K562 (cell line): ENCODE data around the gene LRPAP1. TPM values are rescaled to one million over a fixed set of nuclear protein-coding genes. Genes with fewer than 3 reads are reported as not detected.

Experiments
- ATAC-seq: fragments of 200-7000 bp; cut with Tn5 transposase; 3 replicates; pipeline ENCODE4 v1.9.1; 2020; ENCODE audit warnings: moderate library complexity
- BruUV-seq: library from RNA; stranded (reverse); fragments of 400-500 nt; replicated peaks from 2 replicates; lab custom pipeline; 2021; lab: Mats Ljungman, UMichigan
- CTCF ChIA-PET: fragments of 300-600 bp; formaldehyde crosslinking; extraction: SDS; loops from one replicate; lab custom pipeline; 2021; ENCODE audit warnings: low intra/inter-chr PET ratio; lab: Yijun Ruan, JAX
- POLR2A ChIA-PET: fragments of 300-600, 350-650 bp; sonication (Branson Sonifier 250); formaldehyde crosslinking; extraction: SDS; loops from one replicate; lab custom pipeline; 2021; ENCODE audit warnings: antibody characterized with exemption, inconsistent platforms; lab: Yijun Ruan, JAX
- DNase-seq, 4 experiments: peaks; one replicate each; pipeline versions ENCODE4 v3.0.0 to v3.0.0-alpha.2; 2011 to 2018; ENCODE audit warnings: low spot score in 3 of 4, mixed read lengths in 3 of 4; ENCODE audit errors: extremely low read depth in 1 of 4
- FAIRE-seq: peaks from 2 replicates; lab custom pipeline; 2011; peaks lifted over from hg19 to GRCh38; lab: Jason Lieb, UNC
- H2AFZ ChIP-seq: 2 replicates; pipeline ENCODE4 v1.6.0; 2011; ENCODE audit warnings: low read depth, low read length, control low read depth, inconsistent platforms
- H3K27ac ChIP-seq: fragments of 200-600 bp; 3 replicates; pipeline ENCODE4 v1.8.0; 2011; ENCODE audit warnings: low read depth, mild to moderate bottlenecking, control low read depth, inconsistent platforms, low read length, moderate library complexity, mixed read lengths; ENCODE audit errors: extremely low read depth
- H3K27me3 ChIP-seq, 2 experiments: fragments of 300-600 bp in 1 of 2; 2 replicates in 1 of 2; 3 replicates in 1 of 2; pipeline versions ENCODE4 v1.6.0 to v1.8.0; 2011; ENCODE audit warnings: inconsistent platforms in 2 of 2, low read length in 2 of 2, mild to moderate bottlenecking in 1 of 2, mixed read lengths in 1 of 2, moderate library complexity in 1 of 2; ENCODE audit not compliant: control insufficient read depth in 2 of 2, insufficient read depth in 2 of 2
- H3K36me3 ChIP-seq: fragments of 300-600 bp; 3 replicates; pipeline ENCODE4 v1.8.0; 2011; ENCODE audit warnings: mild to moderate bottlenecking, low read length, inconsistent platforms; ENCODE audit not compliant: control insufficient read depth, insufficient read depth
- H3K4me1 ChIP-seq, 2 experiments: fragments of 200-600 bp in 1 of 2; replicated peaks in 1 of 2; 2 replicates in 1 of 2; 3 replicates in 1 of 2; pipeline versions ENCODE4 v1.5.1 to v1.8.0; 2011; ENCODE audit warnings: inconsistent platforms in 2 of 2, low read length in 2 of 2, mild to moderate bottlenecking in 1 of 2, mixed read lengths in 1 of 2, moderate library complexity in 1 of 2; ENCODE audit not compliant: control insufficient read depth in 2 of 2, insufficient read depth in 2 of 2
- H3K4me2 ChIP-seq: 2 replicates; pipeline ENCODE4 v1.6.1; 2011; ENCODE audit warnings: low read length, control low read depth, inconsistent platforms, mixed read lengths; ENCODE audit not compliant: insufficient read depth
- H3K4me3 ChIP-seq: fragments of 200-600 bp; sonication (generic), shearing (Covaris generic); 2 replicates; pipeline ENCODE4 v1.5.1; 2016; ENCODE audit warnings: control low read depth, inconsistent platforms
- H3K79me2 ChIP-seq: fragments of 200-600 bp; 3 replicates; pipeline ENCODE4 v1.8.0; 2011; ENCODE audit warnings: low read length, inconsistent platforms; ENCODE audit not compliant: control insufficient read depth, insufficient read depth
- H3K9ac ChIP-seq, 2 experiments: 2 replicates each; pipeline versions ENCODE4 v1.6.0 to v1.6.1; 2011; ENCODE audit warnings: low read depth in 2 of 2, low read length in 2 of 2, control low read depth in 1 of 2, inconsistent platforms in 1 of 2, mild to moderate bottlenecking in 1 of 2, mixed read lengths in 1 of 2; ENCODE audit not compliant: insufficient read depth in 1 of 2
- H3K9me1 ChIP-seq: one replicate; pipeline ENCODE4 v1.6.0; 2011; ENCODE audit warnings: inconsistent platforms, mild to moderate bottlenecking, low read length, moderate library complexity; ENCODE audit not compliant: control insufficient read depth, insufficient read depth
- H3K9me3 ChIP-seq: replicated peaks from 2 replicates; pipeline ENCODE4 v1.5.1; 2011; ENCODE audit warnings: low read depth, low read length, inconsistent platforms; ENCODE audit not compliant: control insufficient read depth, insufficient read depth
- H4K20me1 ChIP-seq: replicated peaks from 2 replicates; pipeline ENCODE4 v1.6.1; 2011; ENCODE audit warnings: low read length, inconsistent platforms, mixed read lengths; ENCODE audit not compliant: control insufficient read depth, insufficient read depth
- C11orf30 ChIP-seq: fragments of 450-650 bp; IDR thresholded peaks from 2 replicates; pipeline ENCODE4 v1.6.1; 2016; ENCODE audit warnings: low read depth, mild to moderate bottlenecking
- POLR2G ChIP-seq: fragments of 200-400 bp; formaldehyde crosslinking; IDR thresholded peaks from 2 replicates; pipeline ENCODE4 v1.6.1; 2017; ENCODE audit warnings: low read depth, mild to moderate bottlenecking, antibody characterized with exemption, low read length, moderate library complexity
- WGBS: fragments of 100-300 bp; shearing (Covaris generic); methylation state at CpG from one replicate; pipeline ENCODE4 v1.1.6; 2016; ENCODE audit warnings: low coverage, mixed read lengths; ENCODE audit not compliant: insufficient coverage; ENCODE audit errors: missing lambda C conversion rate; 5-methylcytosine and 5-hydroxymethylcytosine counted together
- in situ Hi-C: fragments of 300-500 bp; cut with MboI; formaldehyde crosslinking; loops from 4 replicates; pipeline ENCODE4 v1.15.0; 2018; ENCODE audit warnings: inconsistent platforms, mixed read lengths
- intact Hi-C: fragments of 100-400 bp; cut with micrococcal nuclease; formaldehyde crosslinking; loops from 2 replicates; pipeline ENCODE4 v1.14.2; 2022
- polyA plus RNA-seq, 8 experiments: library from polyadenylated mRNA; depleted of rRNA in 4 of 8; stranded (reverse) in 5 of 8; unstranded in 3 of 8; fragments of >200 nt; fragmentation: Nextera tagmentation in 2 of 8; fragmentation: Illumina TruSeq in 1 of 8; extraction: Ambion mirVana in 2 of 8; extraction: Trizol in 1 of 8; gene quantifications; 2 replicates each; pipeline versions ENCODE4 v1.2.1 to v1.2.3, GENCODE V29; 2011 to 2014; ENCODE audit warnings: inconsistent platforms in 1 of 8, missing spikeins in 1 of 8
- total RNA-seq, 7 experiments: library from RNA; depleted of rRNA in 6 of 7; stranded (reverse); fragments of >200 nt in 6 of 7; fragmentation: Illumina TruSeq in 2 of 7; extraction: Trizol in 2 of 7; gene quantifications; 2 replicates each; pipeline versions ENCODE4 v1.2.1 to v1.2.3, GENCODE V29; 2011 to 2021; ENCODE audit warnings: low replicate concordance in 1 of 7

Gene LRPAP1
- total and polyA plus RNA-seq, 9 of the 15 experiments (the other 6 are each of a cell fraction or from before 2014, with no cell fraction given) = 1.1 to 75.5 (median 41.8) TPM

- H3K4me1 ChIP-seq = peaks cover 0 to 59% of the 10 kb centered on the region in 2 experiments; a peak in 2 of 5 replicates
- no peaks in the 10 kb centered on the region for H3K9me1 ChIP-seq
- TF ChIP-seq C11orf30 (no peak), POLR2G (peak; percentile 42)
- TF ChIP-seq, all 486 proteins: peak for 1
- DNase-seq (no peak), FAIRE-seq (no peak), ATAC-seq (peak; percentile 58)
- in situ Hi-C loops = no loop called here
- Histone ChIP-seq H3K27ac (no peak overlapping the region), H3K79me2 (no peaks in the 10 kb centered on the region), H3K4me2 (no peak overlapping the region), H2AFZ (no peak overlapping the region), H3K27me3 (peaks cover 17 to 64% of the 10 kb centered on the region in 2 experiments), H4K20me1 (peaks cover 30% of the 10 kb centered on the region; the same call in 1 of the 2 replicates), H3K9me3 (no peaks in the 10 kb centered on the region), H3K36me3 (no peaks in the 10 kb centered on the region), H3K4me3 (no peak overlapping the region), H3K9ac (no peak overlapping the region; a peak in 1 of 4 replicates)
- intact Hi-C loops = no loop called here
- BruUV-seq = no TSS peak
- WGBS = 8% methylated on average over 15 of the region's 20 CpGs
- ChIA-PET CTCF (no interaction called here), POLR2A (interaction anchor here (0.6 to 0.7 kb wide), 2 partner anchors 12 to 193 kb away, joined by 3 read pairs; no protein-coding TSS in a partner anchor)
Observed at GRCh38 chr4:3493720-3494461, 38.3 kb downstream of the LRPAP1 start.
